IMR-90 (cell line): ENCODE data around the gene EML3. TPM values are rescaled to one million over a fixed set of nuclear protein-coding genes. Genes with fewer than 3 reads are reported as not detected.

Experiments used
- ATAC-seq: fragments of 200-7000 bp; cut with Tn5 transposase; 2 replicates; pipeline ENCODE4 v1.9.1; 2020; ENCODE audit warnings: low read depth, mild to moderate bottlenecking, moderate library complexity
- BruUV-seq: library from RNA; stranded (reverse); fragments of 400-500 nt; replicated peaks from 2 replicates; lab custom pipeline; 2021; lab: Mats Ljungman, UMichigan
- CTCF ChIA-PET: fragments of 300-600 bp; formaldehyde crosslinking; extraction: SDS; loops from one replicate; lab custom pipeline; 2021; ENCODE audit warnings: antibody characterized with exemption; lab: Yijun Ruan, JAX
- POLR2A ChIA-PET: fragments of 300-600 bp; sonication (Branson Sonifier 250); formaldehyde crosslinking; loops from one replicate; lab custom pipeline; 2022; ENCODE audit warnings: antibody characterized with exemption; ENCODE audit not compliant: unreplicated experiment; lab: Charles Lee
- DNase-seq: peaks from one replicate; pipeline ENCODE4 v3.0.0; 2013
- H2AFZ ChIP-seq: replicated peaks from 2 replicates; pipeline ENCODE3; 2013; ENCODE audit warnings: low read length, mild to moderate bottlenecking; ENCODE audit not compliant: poor library complexity
- H2AK5ac ChIP-seq: 2 replicates; pipeline ENCODE4 v1.6.1; 2013; ENCODE audit warnings: low read depth, low read length, inconsistent platforms
- H2AK9ac ChIP-seq: replicated peaks from 2 replicates; pipeline ENCODE3; 2013; ENCODE audit warnings: mild to moderate bottlenecking, low read depth, low read length, moderate library complexity; ENCODE audit not compliant: poor library complexity
- H2BK120ac ChIP-seq: 2 replicates; pipeline ENCODE4 v1.6.1; 2013; ENCODE audit warnings: low read depth, low read length, inconsistent platforms
- H2BK15ac ChIP-seq: 3 replicates; pipeline ENCODE4 v1.6.1; 2013; ENCODE audit warnings: low read depth, low read length, inconsistent platforms
- H2BK20ac ChIP-seq: 2 replicates; pipeline ENCODE4 v1.6.1; 2013; ENCODE audit warnings: low read depth, mild to moderate bottlenecking, inconsistent platforms, low read length, moderate library complexity
- H2BK5ac ChIP-seq: 2 replicates; pipeline ENCODE4 v1.6.1; 2013; ENCODE audit warnings: mild to moderate bottlenecking, low read depth, low read length, inconsistent platforms; ENCODE audit not compliant: poor library complexity, severe bottlenecking
- H3K14ac ChIP-seq: replicated peaks from 2 replicates; pipeline ENCODE4 v1.6.1; 2013; ENCODE audit warnings: low read depth, low read length, inconsistent platforms
- H3K18ac ChIP-seq: 2 replicates; pipeline ENCODE4 v1.6.1; 2013; ENCODE audit warnings: low read depth, low read length, control low read depth
- H3K23ac ChIP-seq: 2 replicates; pipeline ENCODE4 v1.6.1; 2013; ENCODE audit warnings: low read depth, low read length, inconsistent platforms
- H3K27ac ChIP-seq: 2 replicates; pipeline ENCODE4 v1.5.1; 2013; ENCODE audit warnings: mild to moderate bottlenecking, control low read depth, low read length; ENCODE audit not compliant: insufficient read depth
- H3K27me3 ChIP-seq: 2 replicates; pipeline ENCODE4 v1.6.1; 2013; ENCODE audit warnings: low read length; ENCODE audit not compliant: control insufficient read depth, insufficient read depth
- H3K36me3 ChIP-seq: 2 replicates; pipeline ENCODE4 v1.6.1; 2013; ENCODE audit warnings: low read length, mixed read lengths; ENCODE audit not compliant: control insufficient read depth, insufficient read depth
- H3K4ac ChIP-seq: 2 replicates; pipeline ENCODE4 v1.6.1; 2013; ENCODE audit warnings: low read depth, low read length, inconsistent platforms
- H3K4me1 ChIP-seq: 2 replicates; pipeline ENCODE4 v1.6.1; 2013; ENCODE audit warnings: low read length, mixed read lengths; ENCODE audit not compliant: control insufficient read depth, insufficient read depth
- H3K4me2 ChIP-seq: 2 replicates; pipeline ENCODE4 v1.6.1; 2013; ENCODE audit warnings: low read depth, mild to moderate bottlenecking, control low read depth, low read length, moderate library complexity
- H3K4me3 ChIP-seq: 2 replicates; pipeline ENCODE4 v1.5.1; 2013; ENCODE audit warnings: low read depth, mild to moderate bottlenecking, control low read depth, low read length, moderate library complexity; ENCODE audit not compliant: insufficient read depth
- H3K56ac ChIP-seq: 2 replicates; pipeline ENCODE4 v1.6.1; 2013; ENCODE audit warnings: low read length, inconsistent platforms; ENCODE audit not compliant: insufficient read depth; ENCODE audit errors: extremely low read depth
- H3K79me1 ChIP-seq, 2 experiments: 2 replicates each; pipeline ENCODE4 v1.6.1; 2013; ENCODE audit warnings: low read length in 2 of 2, inconsistent platforms in 1 of 2, low read depth in 1 of 2
- H3K9ac ChIP-seq: 2 replicates; pipeline ENCODE4 v1.6.1; 2013; ENCODE audit warnings: low read depth, low read length, control low read depth
- H3K9me1 ChIP-seq: 2 replicates; pipeline ENCODE4 v1.6.1; 2013; ENCODE audit warnings: low read length, inconsistent platforms; ENCODE audit not compliant: insufficient read depth
- H3K9me3 ChIP-seq: 2 replicates; pipeline ENCODE4 v1.6.1; 2013; ENCODE audit warnings: low read length; ENCODE audit not compliant: control insufficient read depth, insufficient read depth
- H4K20me1 ChIP-seq: 2 replicates; pipeline ENCODE4 v1.6.1; 2013; ENCODE audit warnings: low read length, inconsistent platforms; ENCODE audit not compliant: insufficient read depth
- H4K5ac ChIP-seq: 2 replicates; pipeline ENCODE4 v1.6.1; 2013; ENCODE audit warnings: mild to moderate bottlenecking, low read depth, low read length, control low read depth
- H4K8ac ChIP-seq, 2 experiments: 2 replicates each; pipeline ENCODE4 v1.6.1; 2013; ENCODE audit warnings: low read depth in 2 of 2, low read length in 2 of 2, control low read depth in 1 of 2, inconsistent platforms in 1 of 2
- H4K91ac ChIP-seq: 2 replicates; pipeline ENCODE4 v1.6.1; 2013; ENCODE audit warnings: low read depth, low read length, inconsistent platforms; ENCODE audit not compliant: insufficient read depth
- BHLHE40 ChIP-seq: fragments of 150-350 bp; IDR thresholded peaks from 2 replicates; pipeline ENCODE4 v1.6.1; 2016; ENCODE audit warnings: mild to moderate bottlenecking, low read depth, low read length
- CTCF ChIP-seq: conservative IDR thresholded peaks from 2 replicates; pipeline ENCODE4 v1.5.1; 2012; ENCODE audit warnings: mild to moderate bottlenecking, low read depth, low read length, improper control_type of control experiment
- MXI1 ChIP-seq: IDR thresholded peaks from 2 replicates; pipeline ENCODE4 v1.6.1; 2012; ENCODE audit warnings: low read depth, mild to moderate bottlenecking, low read length, moderate library complexity, borderline replicate concordance
- RAD21 ChIP-seq: IDR thresholded peaks from 2 replicates; pipeline ENCODE4 v1.6.1; 2012; ENCODE audit warnings: low read length, improper control_type of control experiment
- SMC3 ChIP-seq: fragments of 150-350 bp; IDR thresholded peaks from 2 replicates; pipeline ENCODE4 v1.6.1; 2016; ENCODE audit warnings: low read depth, mild to moderate bottlenecking, antibody characterized with exemption, low read length, moderate library complexity
- WGBS, 2 experiments: methylation state at CpG; one replicate each; pipeline versions ENCODE4 v1.1.5 to v1.1.7; 2013; ENCODE audit warnings: missing lambda C conversion rate in 2 of 2; ENCODE audit not compliant: insufficient read length in 1 of 2; ENCODE audit errors: extremely low coverage in 2 of 2; 5-methylcytosine and 5-hydroxymethylcytosine counted together
- dilution Hi-C: fragments of 300-500 bp; cut with HindIII; formaldehyde crosslinking; loops from one replicate; pipeline ENCODE4 v1.14.3; 2018; ENCODE audit warnings: low sequenced_read_pairs; ENCODE audit not compliant: unreplicated experiment
- in situ Hi-C: fragments of 300-500 bp; cut with MboI; formaldehyde crosslinking; loops from 3 replicates; pipeline ENCODE4 v1.14.3; 2019; ENCODE audit warnings: low sequenced_read_pairs, inconsistent platforms, mixed read lengths
- intact Hi-C: fragments of 100-400 bp; cut with micrococcal nuclease; formaldehyde crosslinking; loops from 2 replicates; pipeline ENCODE4 v1.10.0; 2022
- polyA plus RNA-seq, 3 experiments: library from polyadenylated mRNA; depleted of rRNA; stranded (reverse); fragments of >200 nt; gene quantifications; 2 replicates each; pipeline ENCODE4 v1.2.3, GENCODE V29; 2012; ENCODE audit warnings: low replicate concordance in 1 of 3
- total RNA-seq: library from RNA; depleted of rRNA; stranded (reverse); fragments of >200 nt; gene quantifications from 2 replicates; pipeline ENCODE4 v1.2.3, GENCODE V29; 2012

EML3 gene
- total and polyA plus RNA-seq, 2 of the 4 experiments (the other 2 are of a cell fraction) = 5.0 to 24.7 TPM

- no peak overlapping the region for H2BK20ac ChIP-seq
- H3K4me3 ChIP-seq = no peak overlapping the region
- peaks cover 7% of the 10 kb centered on the region; the same call in 1 of the 2 replicates for H4K20me1 ChIP-seq
- H3K36me3 ChIP-seq = peaks cover 51% of the 10 kb centered on the region
- no peak overlapping the region for H2BK120ac ChIP-seq
- H3K4me2 ChIP-seq = no peak overlapping the region
- no peak overlapping the region for H3K23ac ChIP-seq
- no peak overlapping the region for H4K5ac ChIP-seq
- peaks cover 6% of the 10 kb centered on the region for H3K4me1 ChIP-seq
- TF ChIP-seq MXI1 (peak; percentile 52; the same call in 1 of the 2 replicates), CTCF (peak; percentile 59), SMC3 (peak; percentile 43), RAD21 (peak; percentile 44), BHLHE40 (no peak)
- H3K27ac ChIP-seq = no peak overlapping the region
- 0 out of 2 replicates have a peak overlapping the region, but pooled peaks have one; percentile 2 for H2AK5ac ChIP-seq
- H4K91ac ChIP-seq = no peak overlapping the region
- H2AFZ ChIP-seq = no peak overlapping the region
- H3K18ac ChIP-seq = no peak overlapping the region
- H3K27me3 ChIP-seq = no peaks in the 10 kb centered on the region
- H2BK15ac ChIP-seq = no peak overlapping the region
- no peak; the same call in 1 of the 2 replicates for ATAC-seq
- no peak overlapping the region for H3K9ac ChIP-seq
- in situ Hi-C loops (no loop called here), dilution Hi-C loops (no loop called here), intact Hi-C loops (loop anchor here (10.0 kb wide), 1 partner anchor 101 kb away; no protein-coding TSS in a partner anchor)
- no peaks in the 10 kb centered on the region for H3K9me3 ChIP-seq
- POLR2A ChIA-PET = interaction anchor here (0.5 kb wide), 1 partner anchor 29 kb away, joined by 5 read pairs; no protein-coding TSS in a partner anchor
- H4K8ac ChIP-seq = no peak overlapping the region
- WGBS, 2 experiments = 83% methylated on average over 2 of the region's 13 CpGs; no CpG with 5 or more reads in 1 of the 2 experiments
- CTCF ChIA-PET = interaction anchor here (0.6 kb wide), 2 partner anchors 86 to 263 kb away, joined by 3 read pairs; no protein-coding TSS in a partner anchor
- no peak overlapping the region for H3K14ac ChIP-seq
- BruUV-seq = no TSS peak
- H3K79me1 ChIP-seq = peaks cover 24 to 51% of the 10 kb centered on the region in 2 experiments
- 0 out of 2 replicates have a peak, but pooled peaks cover 4% of the 10 kb centered on the region for H3K9me1 ChIP-seq
- no peak overlapping the region for H2AK9ac ChIP-seq
- peak; percentile 70 for DNase-seq
- H2BK5ac ChIP-seq = no peak overlapping the region
- no peak overlapping the region for H3K56ac ChIP-seq
- H3K4ac ChIP-seq = no peak overlapping the region
These were observed 19.0 kb downstream of the EML3 start for GRCh38 chr11:62593434-62594044.
